CD4-positive, alpha-beta T cell (primary cell): ENCODE data around the gene GLRB. TPM values are rescaled to one million over a fixed set of nuclear protein-coding genes. Genes with fewer than 3 reads are reported as not detected.

ENCODE experiments used
- ATAC-seq: fragments of 200-7000 bp; cut with Tn5 transposase; one replicate; pipeline ENCODE4 v1.10.0; 2022; ENCODE audit warnings: mild to moderate bottlenecking; ENCODE audit not compliant: poor library complexity
- CTCF ChIA-PET: fragments of 350-600 bp; sonication (Branson Sonifier 250); formaldehyde crosslinking; loops from one replicate; lab custom pipeline; 2021; ENCODE audit warnings: antibody characterized with exemption, inconsistent platforms; lab: Charles Lee
- POLR2A ChIA-PET: fragments of 350-600 bp; sonication (Branson Sonifier 250); formaldehyde crosslinking; loops from one replicate; lab custom pipeline; 2021; ENCODE audit warnings: antibody characterized with exemption, inconsistent platforms; lab: Charles Lee
- DNase-seq, 14 experiments: peaks; one replicate each; pipeline ENCODE4 v3.0.0-alpha.2; 2013 to 2020; ENCODE audit warnings: mixed read lengths in 2 of 14
- H3K27ac ChIP-seq, 2 donors: one replicate each; pipeline versions ENCODE4 v1.5.1 to v1.7.0; 2013; ENCODE audit warnings: low read length in 2 of 2, low read depth in 1 of 2, mild to moderate bottlenecking in 1 of 2
- H3K27me3 ChIP-seq, 2 experiments: 1 replicate in 1 of 2; 2 replicates in 1 of 2; pipeline versions ENCODE4 v1.6.1 to v1.7.0; 2013; ENCODE audit warnings: low read length in 2 of 2, control low read depth in 1 of 2, mild to moderate bottlenecking in 1 of 2, moderate library complexity in 1 of 2; ENCODE audit not compliant: insufficient read depth in 2 of 2, control insufficient read depth in 1 of 2
- H3K36me3 ChIP-seq: one replicate; pipeline ENCODE4 v1.6.1; 2013; ENCODE audit warnings: low read length, control low read depth; ENCODE audit not compliant: insufficient read depth
- H3K4me1 ChIP-seq: one replicate; pipeline ENCODE4 v1.6.1; 2013; ENCODE audit warnings: low read length, control low read depth; ENCODE audit not compliant: insufficient read depth
- H3K4me3 ChIP-seq: one replicate; pipeline ENCODE4 v1.5.1; 2013; ENCODE audit warnings: mild to moderate bottlenecking, low read length, moderate library complexity
- H3K9me3 ChIP-seq, 2 experiments: 1 replicate in 1 of 2; 2 replicates in 1 of 2; pipeline versions ENCODE4 v1.6.1 to v1.7.0; 2013; ENCODE audit warnings: low read length in 2 of 2, mild to moderate bottlenecking in 2 of 2, control low read depth in 1 of 2, moderate library complexity in 1 of 2; ENCODE audit not compliant: control insufficient read depth in 1 of 2, insufficient read depth in 1 of 2
- H3K27ac Mint-ChIP-seq: one replicate; pipeline ENCODE4 v1.8.0; 2020; ENCODE audit warnings: mixed read lengths
- H3K27me3 Mint-ChIP-seq: one replicate; pipeline ENCODE4 v1.8.0; 2021; ENCODE audit warnings: mixed read lengths
- H3K36me3 Mint-ChIP-seq: one replicate; pipeline ENCODE4 v1.8.0; 2021; ENCODE audit warnings: low read depth, mixed read lengths
- H3K4me1 Mint-ChIP-seq: one replicate; pipeline ENCODE4 v1.8.0; 2021; ENCODE audit warnings: low read depth, mixed read lengths
- H3K4me3 Mint-ChIP-seq: one replicate; pipeline ENCODE4 v1.8.0; 2020; ENCODE audit warnings: mild to moderate bottlenecking, mixed read lengths
- H3K9me3 Mint-ChIP-seq: one replicate; pipeline ENCODE4 v1.8.0; 2020; ENCODE audit warnings: mixed read lengths
- CTCF ChIP-seq: fragments of 200-600 bp; IDR thresholded peaks from one replicate; pipeline ENCODE4 v1.8.0; 2022; ENCODE audit warnings: antibody characterized with exemption, mild to moderate bottlenecking
- intact Hi-C, 2 experiments: fragments of 100-400 bp; cut with DNase I in 1 of 2; cut with micrococcal nuclease in 1 of 2; formaldehyde crosslinking; loops; one replicate each; pipeline versions ENCODE4 v1.15.1 to v1.9.0; 2023 to 2025; cut with DNase I, micrococcal nuclease
- total RNA-seq, 174 experiments: library from RNA in 2 of 174; stranded (reverse) in 2 of 174; gene quantifications; one replicate each; pipeline ENCODE4 v1.2.3 and lab custom pipeline; 2021 to 2026

GLRB gene
- total RNA-seq, 2 experiments from 2014 or later: not detected

- no peak for ATAC-seq
- no peaks in the 10 kb centered on the region for H3K4me1 ChIP-seq
- peak in 2 of 14 experiments; percentile 8 to 9 for DNase-seq
- H3K27ac ChIP-seq: no peak within 1 kb of the TSS
- peaks cover 0 to 27% of the 10 kb centered on the region in 2 experiments for H3K9me3 ChIP-seq
- Mint-ChIP-seq H3K27ac (no peak within 1 kb of the TSS), H3K27me3 (peaks cover 38% of the 10 kb centered on the region), H3K4me3 (no peak within 1 kb of the TSS), H3K4me1 (no peaks in the 10 kb centered on the region), H3K9me3 (peaks cover 7% of the 10 kb centered on the region), H3K36me3 (no peaks in the 10 kb centered on the region)
- intact Hi-C loops: no loop called here
- peaks cover 16 to 26% of the 10 kb centered on the region in 2 experiments for H3K27me3 ChIP-seq
- no peaks in the 10 kb centered on the region for H3K36me3 ChIP-seq
- no peak within 1 kb of the TSS for H3K4me3 ChIP-seq
- TF ChIP-seq CTCF: no peak
- ChIA-PET POLR2A (no interaction called here), CTCF (no interaction called here)
Measured at GRCh38 chr4:157220371-157220881, 144.5 kb downstream of the GLRB start, which contains the start of gene GRIA2. GRIA2 (plus strand) TSS chr4:157220728; CDS start chr4:157221043, 315 bp downstream.

- ChIA-PET CTCF (no interaction called here), POLR2A (no interaction called here)
- no peaks in the 10 kb centered on the region for H3K4me1 Mint-ChIP-seq
- no peak for TF ChIP-seq CTCF
- no peak for ATAC-seq
- H3K27me3 Mint-ChIP-seq: peaks cover 38% of the 10 kb centered on the region
- no peak overlapping the region for H3K4me3 Mint-ChIP-seq
- no peaks in the 10 kb centered on the region for H3K36me3 ChIP-seq
- peaks cover 0 to 27% of the 10 kb centered on the region in 2 experiments for H3K9me3 ChIP-seq
- no peak overlapping the region for H3K27ac ChIP-seq
- peaks cover 16 to 26% of the 10 kb centered on the region in 2 experiments for H3K27me3 ChIP-seq
- no peak for DNase-seq
- H3K36me3 Mint-ChIP-seq: no peaks in the 10 kb centered on the region
- no peaks in the 10 kb centered on the region for H3K4me1 ChIP-seq
- H3K27ac Mint-ChIP-seq: no peak overlapping the region
- H3K4me3 ChIP-seq: no peak overlapping the region
- intact Hi-C loops: no loop called here
- H3K9me3 Mint-ChIP-seq: peaks cover 7% of the 10 kb centered on the region
Measured at GRCh38 chr4:157221426-157221894, 145.5 kb downstream of the GLRB start.

Other genes with a start within 250 kb of the GLRB start
- not detected for gene PDGFC, start 104.4 kb upstream of the GLRB start, total RNA-seq
- not detected for gene GRIA2, start 144.6 kb downstream of the GLRB start, total RNA-seq